ENCODE results near the gene MYCT1. TPM values are rescaled to one million over a fixed set of nuclear protein-coding genes. Genes with fewer than 3 reads are reported as not detected.

Gene MYCT1
- total and polyA plus RNA-seq, 2 of the 8 experiments (the other 6 are each of a cell fraction or from before 2014, with no cell fraction given): 0.39 to 3.3 TPM

GRCh38 chr6:152748843-152749242, 51.1 kb downstream of the MYCT1 start:
- Histone ChIP-seq H2BK12ac (ENCODE audit: low read depth, low read length) (no peak overlapping the region), H2BK15ac (ENCODE audit: low read length) (no peak overlapping the region), H3K23ac (ENCODE audit: insufficient read length) (no peak overlapping the region), H3K23me2 (ENCODE audit: low read depth, low read length) (no peaks in the 10 kb centered on the region), H2BK5ac (ENCODE audit: low read depth, low read length) (no peak overlapping the region), H3K4me1 (replicated peaks in 1 of 4; ENCODE audit: control insufficient read depth in 3 of 4, insufficient read depth in 4 of 4, low read length in 3 of 4) (no peaks in the 10 kb centered on the region; a peak in 2 of 7 replicates), H3K9me3 (ENCODE audit: insufficient read depth in 2 of 2, low read depth in 1 of 2, low read length in 1 of 2) (no peaks in the 10 kb centered on the region), H3K79me2 (ENCODE audit: control insufficient read depth in 1 of 2, insufficient read depth in 2 of 2, low read length in 2 of 2) (no peaks in the 10 kb centered on the region), H4K20me1 (replicated peaks in 1 of 2; ENCODE audit: control insufficient read depth in 1 of 2, insufficient read depth in 2 of 2, low read length in 2 of 2) (no peaks in the 10 kb centered on the region), H3K56ac (replicated peaks; ENCODE audit: insufficient read length, low read depth, low read length) (no peak overlapping the region), H3K36me3 (ENCODE audit: control insufficient read depth in 2 of 4, insufficient read depth in 4 of 4, low read length in 3 of 4) (no peaks in the 10 kb centered on the region), H3K4ac (replicated peaks; ENCODE audit: insufficient read length, low read depth, low read length) (no peak overlapping the region), H3K14ac (ENCODE audit: insufficient read length) (no peak overlapping the region), H3K79me1 (ENCODE audit: low read depth, low read length) (no peaks in the 10 kb centered on the region), H2AK5ac (ENCODE audit: low read depth, low read length) (no peak overlapping the region), H2BK120ac (replicated peaks; ENCODE audit: low read depth, low read length) (no peak overlapping the region), H4K91ac (replicated peaks; ENCODE audit: insufficient read length, low read length) (no peak overlapping the region), H4K8ac (ENCODE audit: extremely low read depth, insufficient read depth, low read length) (no peak overlapping the region), H3K27me3 (replicated peaks in 1 of 4; ENCODE audit: control insufficient read depth in 3 of 4, extremely low read depth in 1 of 4, insufficient read depth in 3 of 4, low read length in 3 of 4) (no peaks in the 10 kb centered on the region), H4K5ac (ENCODE audit: insufficient read length, low read depth, low read length) (no peak overlapping the region), H3K27ac (ENCODE audit: low read depth, low read length) (no peak overlapping the region), H3K9ac (replicated peaks in 1 of 4; ENCODE audit: extremely low read depth in 1 of 4, low read depth in 3 of 4, low read length in 3 of 4) (no peak overlapping the region), H3K4me2 (ENCODE audit: insufficient read depth in 1 of 2, low read depth in 2 of 2, low read length in 2 of 2) (no peak overlapping the region), H2AFZ (ENCODE audit: low read length) (no peak overlapping the region), H3K4me3 (ENCODE audit: extremely low read depth in 1 of 4, insufficient read depth in 2 of 4, low read depth in 3 of 4, low read length in 4 of 4) (no peak overlapping the region), H3K18ac (ENCODE audit: extremely low read depth, low read length) (no peak overlapping the region), H2BK20ac (ENCODE audit: low read length) (no peak overlapping the region)
- no peak for DNase-seq (ENCODE audit: low read depth in 1 of 2, low spot score in 2 of 2)
- no peak for FAIRE-seq
- 28% methylated on average over 1 of the region's 1 CpG; no CpG with 5 or more reads in 1 of the 2 experiments for WGBS, 2 experiments (ENCODE audit: extremely low coverage in 1 of 2, insufficient coverage in 1 of 2, insufficient read length in 1 of 2, insufficient replicate concordance in 2 of 2, low coverage in 1 of 2, low lambda C conversion rate in 2 of 2, missing lambda C conversion rate in 1 of 2)
- CTCF ChIA-PET (ENCODE audit: partially characterized antibody): interaction anchor here (0.8 to 5.2 kb wide), 14 partner anchors 20 to 482 kb away, joined by 3 to 79 read pairs (median 3); no protein-coding TSS in a partner anchor
- POLR2A ChIA-PET (ENCODE audit: partially characterized antibody): no interaction called here
- TF ChIP-seq EGR1 (IDR thresholded peaks at IDR 0.05; ENCODE audit: borderline replicate concordance, low read depth, low read length): no peak
- TF ChIP-seq RAD21 (IDR thresholded peaks at IDR 0.05 in 1 of 2, conservative IDR thresholded peaks at IDR 0.05 in 1 of 2; ENCODE audit: low read depth in 2 of 2, low read length in 2 of 2): peak in 1 of 2 experiments; percentile 45; a peak in 3 of 4 replicates
- TF ChIP-seq SAP30 (IDR thresholded peaks at IDR 0.05; ENCODE audit: insufficient read depth, insufficient replicate concordance, low read length): no peak
- TF ChIP-seq SP2 (IDR thresholded peaks at IDR 0.05; ENCODE audit: low read length): no peak
- TF ChIP-seq ASH2L (IDR thresholded peaks at IDR 0.05; ENCODE audit: low read length): no peak
- no peak for TF ChIP-seq JUND (IDR thresholded peaks at IDR 0.05; ENCODE audit: low read length)
- TF ChIP-seq CHD2 (IDR thresholded peaks at IDR 0.05; ENCODE audit: low read length): no peak
- no peak for TF ChIP-seq CEBPB (IDR thresholded peaks at IDR 0.05; ENCODE audit: low read depth, low read length)
- TF ChIP-seq MAFK (IDR thresholded peaks at IDR 0.05; ENCODE audit: low read depth, low read length): no peak
- TF ChIP-seq, protein P1, sequence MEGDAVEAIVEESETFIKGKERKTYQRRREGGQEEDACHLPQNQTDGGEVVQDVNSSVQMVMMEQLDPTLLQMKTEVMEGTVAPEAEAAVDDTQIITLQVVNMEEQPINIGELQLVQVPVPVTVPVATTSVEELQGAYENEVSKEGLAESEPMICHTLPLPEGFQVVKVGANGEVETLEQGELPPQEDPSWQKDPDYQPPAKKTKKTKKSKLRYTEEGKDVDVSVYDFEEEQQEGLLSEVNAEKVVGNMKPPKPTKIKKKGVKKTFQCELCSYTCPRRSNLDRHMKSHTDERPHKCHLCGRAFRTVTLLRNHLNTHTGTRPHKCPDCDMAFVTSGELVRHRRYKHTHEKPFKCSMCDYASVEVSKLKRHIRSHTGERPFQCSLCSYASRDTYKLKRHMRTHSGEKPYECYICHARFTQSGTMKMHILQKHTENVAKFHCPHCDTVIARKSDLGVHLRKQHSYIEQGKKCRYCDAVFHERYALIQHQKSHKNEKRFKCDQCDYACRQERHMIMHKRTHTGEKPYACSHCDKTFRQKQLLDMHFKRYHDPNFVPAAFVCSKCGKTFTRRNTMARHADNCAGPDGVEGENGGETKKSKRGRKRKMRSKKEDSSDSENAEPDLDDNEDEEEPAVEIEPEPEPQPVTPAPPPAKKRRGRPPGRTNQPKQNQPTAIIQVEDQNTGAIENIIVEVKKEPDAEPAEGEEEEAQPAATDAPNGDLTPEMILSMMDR (IDR thresholded peaks at IDR 0.05; ENCODE audit: control extremely low read depth in 1 of 3, insufficient read depth in 1 of 3, low read depth in 1 of 3, low read length in 3 of 3): peak in 2 of 3 experiments; percentile 13 to 17; a peak in 2 of 4 replicates
- TF ChIP-seq YY1 (IDR thresholded peaks at IDR 0.05; ENCODE audit: low read depth, low read length): no peak
- no peak for TF ChIP-seq ZNF274 (IDR thresholded peaks at IDR 0.05; ENCODE audit: borderline replicate concordance, extremely low read depth, low read length)
